Trophoblast cell (in vitro differentiated cells and primary cell): ENCODE measurements around the gene CCL24.
"Not testable (repeated sequence)": the region's sequence is repeated elsewhere in the genome, so short reads cannot be mapped to it uniquely, and the experiment has no call there.

Experiments
- DNase-seq, 2 donors: peaks; one replicate each; pipeline ENCODE4 v3.0.0-alpha.2; 2016
- H2AFZ ChIP-seq: 2 replicates; pipeline ENCODE4 v1.6.1; 2013; ENCODE audit warnings: low read length, moderate library complexity, mild to moderate bottlenecking; ENCODE audit not compliant: insufficient read depth, poor library complexity
- H2AK5ac ChIP-seq: 2 replicates; pipeline ENCODE4 v1.6.1; 2013; ENCODE audit warnings: mild to moderate bottlenecking, low read length
- H2BK120ac ChIP-seq: 2 replicates; pipeline ENCODE4 v1.6.1; 2013; ENCODE audit warnings: low read length, mild to moderate bottlenecking, moderate library complexity; ENCODE audit not compliant: insufficient read depth, poor library complexity
- H2BK12ac ChIP-seq: 2 replicates; pipeline ENCODE4 v1.6.1; 2013; ENCODE audit warnings: mild to moderate bottlenecking, low read length, moderate library complexity
- H2BK5ac ChIP-seq: 2 replicates; pipeline ENCODE4 v1.6.1; 2013; ENCODE audit warnings: low read length, low read depth, moderate library complexity, mild to moderate bottlenecking; ENCODE audit not compliant: poor library complexity
- H3K14ac ChIP-seq: 2 replicates; pipeline ENCODE4 v1.6.1; 2013; ENCODE audit warnings: mild to moderate bottlenecking, low read length
- H3K18ac ChIP-seq: 2 replicates; pipeline ENCODE4 v1.6.1; 2013; ENCODE audit warnings: mild to moderate bottlenecking, low read length
- H3K23ac ChIP-seq: 2 replicates; pipeline ENCODE4 v1.6.1; 2013; ENCODE audit warnings: low read length
- H3K27ac ChIP-seq: 2 replicates; pipeline ENCODE4 v1.5.1; 2013; ENCODE audit warnings: low read depth, mild to moderate bottlenecking, inconsistent platforms, low read length, moderate library complexity
- H3K27me3 ChIP-seq: 2 replicates; pipeline ENCODE4 v1.6.1; 2013; ENCODE audit warnings: inconsistent platforms, mild to moderate bottlenecking, low read length, moderate library complexity; ENCODE audit not compliant: insufficient read depth
- H3K36me3 ChIP-seq, 2 experiments: 1 replicate in 1 of 2; 2 replicates in 1 of 2; pipeline ENCODE4 v1.6.1; 2013; ENCODE audit warnings: low read length in 2 of 2, mild to moderate bottlenecking in 2 of 2, moderate library complexity in 1 of 2; ENCODE audit not compliant: insufficient read depth in 2 of 2, control insufficient read depth in 1 of 2
- H3K4ac ChIP-seq: 2 replicates; pipeline ENCODE4 v1.6.1; 2013; ENCODE audit warnings: low read depth, mild to moderate bottlenecking, low read length, moderate library complexity
- H3K4me1 ChIP-seq, 2 experiments: 1 replicate in 1 of 2; 2 replicates in 1 of 2; pipeline ENCODE4 v1.6.1; 2013; ENCODE audit warnings: low read length in 2 of 2, mild to moderate bottlenecking in 2 of 2, moderate library complexity in 1 of 2; ENCODE audit not compliant: insufficient read depth in 2 of 2, control insufficient read depth in 1 of 2
- H3K4me2 ChIP-seq: 2 replicates; pipeline ENCODE4 v1.6.1; 2013; ENCODE audit warnings: inconsistent platforms, mild to moderate bottlenecking, low read length, moderate library complexity
- H3K4me3 ChIP-seq: 2 replicates; pipeline ENCODE4 v1.5.1; 2013; ENCODE audit warnings: mild to moderate bottlenecking, low read depth, low read length, inconsistent platforms
- H3K79me1 ChIP-seq: one replicate; pipeline ENCODE4 v1.6.1; 2013; ENCODE audit warnings: low read length
- H3K79me2 ChIP-seq: 2 replicates; pipeline ENCODE4 v1.6.1; 2013; ENCODE audit warnings: low read length, mild to moderate bottlenecking; ENCODE audit not compliant: control insufficient read depth, insufficient read depth, poor library complexity
- H3K9ac ChIP-seq: 2 replicates; pipeline ENCODE4 v1.6.1; 2013; ENCODE audit warnings: mild to moderate bottlenecking, low read length
- H3K9me3 ChIP-seq: 2 replicates; pipeline ENCODE4 v1.6.1; 2013; ENCODE audit warnings: low read depth, mild to moderate bottlenecking, control low read depth, inconsistent platforms, low read length; ENCODE audit not compliant: insufficient read depth
- H4K12ac ChIP-seq: 2 replicates; pipeline ENCODE4 v1.6.1; 2013; ENCODE audit warnings: low read depth, mild to moderate bottlenecking, low read length, moderate library complexity
- H4K8ac ChIP-seq: 2 replicates; pipeline ENCODE4 v1.6.1; 2013; ENCODE audit warnings: low read depth, mild to moderate bottlenecking, low read length, moderate library complexity
- H4K91ac ChIP-seq: one replicate; pipeline ENCODE4 v1.6.1; 2013; ENCODE audit warnings: low read depth, mild to moderate bottlenecking, low read length, moderate library complexity
- WGBS: extraction: QIAGEN DNeasy Blood & Tissue Kit; methylation state at CpG from one replicate; pipeline ENCODE4 v1.1.7; 2013; ENCODE audit warnings: missing lambda C conversion rate; ENCODE audit not compliant: insufficient read length, insufficient coverage; ENCODE audit errors: extremely low coverage; 5-methylcytosine and 5-hydroxymethylcytosine counted together

Gene CCL24

DNA sequence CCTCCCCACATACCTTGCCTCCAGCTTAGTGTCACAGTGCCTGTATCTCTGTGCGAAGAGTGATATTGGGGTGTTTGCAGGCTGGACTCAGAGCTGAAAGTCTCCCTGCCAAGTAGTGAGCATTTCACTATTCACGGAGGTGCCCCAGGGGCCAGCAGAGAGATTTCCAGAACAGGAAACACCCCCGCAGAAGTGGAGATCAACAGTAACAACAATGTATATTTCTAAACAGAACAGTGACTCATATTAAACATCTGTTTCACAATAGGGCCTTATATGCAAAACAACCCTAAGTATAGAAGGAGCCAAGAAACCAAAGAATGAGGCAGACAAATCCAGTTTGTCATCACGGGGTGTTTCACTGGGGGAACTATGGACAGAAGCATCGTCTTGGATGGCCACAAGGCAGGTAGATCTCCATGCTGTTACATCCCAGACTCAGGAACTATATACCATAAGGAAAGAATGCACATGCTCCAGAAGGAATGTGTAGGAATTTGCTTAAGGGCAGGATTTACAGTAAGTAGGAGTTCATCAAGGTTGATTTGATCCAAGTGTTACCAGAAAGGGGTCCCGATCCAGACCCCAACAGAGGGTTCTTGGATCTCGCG is 29.3 kb upstream of the CCL24 start:
- no peak overlapping the region for H3K9ac ChIP-seq
- no peak overlapping the region for H4K8ac ChIP-seq
- no CpG with 5 or more reads among the region's 8 CpGs for WGBS
- H3K27ac ChIP-seq = no peak overlapping the region
- H2BK5ac ChIP-seq = no peak overlapping the region
- no peak overlapping the region for H3K23ac ChIP-seq
- H2AK5ac ChIP-seq = no peak overlapping the region
- H3K27me3 ChIP-seq = no peaks in the 10 kb centered on the region
- H2BK12ac ChIP-seq = no peak overlapping the region
- no peak overlapping the region for H3K14ac ChIP-seq
- H3K79me1 ChIP-seq = no peaks in the 10 kb centered on the region
- H3K4me3 ChIP-seq = no peak overlapping the region
- H3K18ac ChIP-seq = no peak overlapping the region
- peaks cover 1% of the 10 kb centered on the region for H3K9me3 ChIP-seq
- H4K12ac ChIP-seq = no peak overlapping the region
- no peak overlapping the region for H4K91ac ChIP-seq
- H2BK120ac ChIP-seq = no peak overlapping the region
- no peaks in the 10 kb centered on the region for H3K36me3 ChIP-seq
- no peaks in the 10 kb centered on the region for H3K79me2 ChIP-seq
- peak overlapping the region; percentile 21 for H3K4me2 ChIP-seq
- H2AFZ ChIP-seq = no peak overlapping the region
- no peak overlapping the region for H3K4ac ChIP-seq
- H3K4me1 ChIP-seq = peaks cover 4 to 5% of the 10 kb centered on the region in 2 experiments
- peak; percentile 62 to 74 for DNase-seq

DNA sequence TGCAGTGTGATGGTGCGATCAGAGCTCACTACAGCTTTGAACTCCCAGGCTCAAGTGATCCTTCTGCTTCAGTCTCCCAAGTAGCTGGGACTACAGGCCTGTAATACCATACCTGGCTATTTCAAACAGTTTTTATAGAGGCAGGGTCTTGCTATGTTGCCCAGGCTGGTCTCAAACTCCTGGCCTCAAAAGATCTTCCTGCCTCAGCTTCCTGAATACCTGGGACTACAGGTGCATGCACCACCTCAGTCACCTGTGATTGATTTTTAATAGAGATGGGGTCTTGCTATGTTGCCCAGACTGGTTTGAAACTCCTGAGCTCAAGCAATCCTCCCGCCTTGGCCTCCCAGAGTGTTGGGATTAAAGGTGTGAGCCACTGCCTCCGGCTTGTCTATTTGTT is 26.4 kb upstream of the CCL24 start:
- no peaks in the 10 kb centered on the region for H3K27me3 ChIP-seq
- WGBS = no CpG with 5 or more reads among the region's 3 CpGs
- H3K36me3 ChIP-seq = no peaks in the 10 kb centered on the region
- H2AFZ ChIP-seq = no peak overlapping the region
- H3K9ac ChIP-seq = no peak overlapping the region
- no peak for DNase-seq
- H3K4me1 ChIP-seq = peaks cover 8% of the 10 kb centered on the region in 2 experiments
- H3K9me3 ChIP-seq = no peaks in the 10 kb centered on the region
- no peak overlapping the region for H3K4ac ChIP-seq
- no peaks in the 10 kb centered on the region for H3K79me1 ChIP-seq
- no peak overlapping the region for H4K8ac ChIP-seq
- no peak overlapping the region for H3K4me3 ChIP-seq
- H2AK5ac ChIP-seq = no peak overlapping the region
- H3K14ac ChIP-seq = no peak overlapping the region
- H2BK120ac ChIP-seq = no peak overlapping the region
- H2BK12ac ChIP-seq = no peak overlapping the region
- no peak overlapping the region for H3K23ac ChIP-seq
- H3K27ac ChIP-seq = no peak overlapping the region
- H3K4me2 ChIP-seq = no peak overlapping the region
- H3K18ac ChIP-seq = no peak overlapping the region
- H3K79me2 ChIP-seq = no peaks in the 10 kb centered on the region
- H4K91ac ChIP-seq = no peak overlapping the region
- H2BK5ac ChIP-seq = no peak overlapping the region
- H4K12ac ChIP-seq = no peak overlapping the region

DNA sequence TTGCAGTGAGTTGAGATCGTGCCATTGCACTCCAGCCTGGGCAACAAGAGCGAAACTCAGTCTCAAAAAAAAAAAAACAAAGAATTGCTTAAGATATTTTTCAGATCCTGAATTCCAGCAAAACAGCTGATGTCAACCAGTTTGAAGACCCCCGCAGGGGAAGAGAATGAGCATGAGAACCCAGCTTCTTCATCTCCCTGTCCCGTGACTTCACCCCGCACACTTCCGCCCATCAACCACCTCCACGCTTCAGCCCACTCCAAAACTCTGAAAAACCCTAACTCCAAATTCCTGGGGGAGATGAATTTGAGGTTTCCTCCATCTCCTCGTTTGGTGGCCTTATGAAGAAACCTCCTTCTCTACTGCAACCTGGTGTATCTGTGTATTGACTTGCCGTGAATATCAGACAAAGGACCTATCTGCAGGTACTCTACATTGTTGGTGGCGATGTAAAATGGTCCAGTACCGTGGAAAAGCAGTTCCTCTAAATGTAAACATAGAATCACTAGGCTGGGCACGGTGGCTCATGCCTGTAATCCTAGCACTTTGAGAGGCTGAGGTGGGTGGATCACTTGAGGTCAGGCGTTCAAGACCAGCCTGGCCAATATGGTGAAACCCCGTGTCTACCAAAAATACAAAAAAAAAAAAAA is 24.8 kb upstream of the CCL24 start:
- not testable (repeated sequence) for H3K18ac ChIP-seq, H3K79me2 ChIP-seq, H3K4me1 ChIP-seq, H2BK120ac ChIP-seq, H3K4me2 ChIP-seq, H3K27me3 ChIP-seq, H3K14ac ChIP-seq, H4K8ac ChIP-seq, H3K9me3 ChIP-seq, DNase-seq, H3K23ac ChIP-seq, H2AK5ac ChIP-seq, H4K91ac ChIP-seq, H2AFZ ChIP-seq, H3K79me1 ChIP-seq, H3K36me3 ChIP-seq, H2BK5ac ChIP-seq, H3K4me3 ChIP-seq, H3K27ac ChIP-seq, H2BK12ac ChIP-seq, H4K12ac ChIP-seq, H3K9ac ChIP-seq, H3K4ac ChIP-seq
- WGBS = no CpG with 5 or more reads among the region's 14 CpGs

DNA sequence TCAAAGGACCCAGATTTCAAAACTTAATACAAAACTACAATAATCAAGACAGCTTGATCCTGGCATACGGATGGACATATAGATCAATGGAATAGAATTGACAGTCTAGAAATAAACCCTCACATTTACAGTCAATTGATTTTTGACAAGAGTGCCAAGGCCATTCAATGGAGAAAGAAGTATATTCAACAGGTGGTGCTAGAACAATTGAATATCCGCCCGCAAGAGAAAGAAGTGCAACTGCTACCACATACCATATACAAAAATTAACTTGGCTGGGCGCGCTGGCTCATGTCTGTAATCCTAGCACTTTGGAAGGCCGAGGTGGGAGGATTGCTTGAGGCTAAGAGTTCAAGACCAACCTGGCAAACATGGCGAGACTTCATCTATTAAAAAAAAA is 23.2 kb upstream of the CCL24 start:
- Histone ChIP-seq H2AFZ (no peak overlapping the region), H2AK5ac (no peak overlapping the region), H3K4me2 (no peak overlapping the region), H4K91ac (no peak overlapping the region), H3K18ac (no peak overlapping the region), H3K9me3 (no peaks in the 10 kb centered on the region), H3K4me1 (peaks cover 3 to 4% of the 10 kb centered on the region in 2 experiments), H3K4me3 (no peak overlapping the region), H4K8ac (no peak overlapping the region), H3K27me3 (no peaks in the 10 kb centered on the region), H3K79me2 (no peaks in the 10 kb centered on the region), H3K36me3 (no peaks in the 10 kb centered on the region), H2BK12ac (no peak overlapping the region), H3K79me1 (no peaks in the 10 kb centered on the region), H3K14ac (no peak overlapping the region), H3K9ac (no peak overlapping the region), H4K12ac (no peak overlapping the region), H3K4ac (no peak overlapping the region), H3K23ac (no peak overlapping the region), H2BK120ac (no peak overlapping the region), H2BK5ac (no peak overlapping the region), H3K27ac (no peak overlapping the region)
- no peak for DNase-seq
- WGBS = no CpG with 5 or more reads among the region's 7 CpGs
